Measurements from ENCODE around the gene IER5. TPM values are rescaled to one million over a fixed set of nuclear protein-coding genes. Genes with fewer than 3 reads are reported as not detected.
A peak's percentile ranks its signal among the peaks of the same experiment; 100 is the strongest.

Gene IER5
- total and polyA plus RNA-seq, 9 of the 15 experiments (the other 6 are each of a cell fraction or from before 2014, with no cell fraction given), result 2.4 to 32.1 (median 12.0) TPM

DNA sequence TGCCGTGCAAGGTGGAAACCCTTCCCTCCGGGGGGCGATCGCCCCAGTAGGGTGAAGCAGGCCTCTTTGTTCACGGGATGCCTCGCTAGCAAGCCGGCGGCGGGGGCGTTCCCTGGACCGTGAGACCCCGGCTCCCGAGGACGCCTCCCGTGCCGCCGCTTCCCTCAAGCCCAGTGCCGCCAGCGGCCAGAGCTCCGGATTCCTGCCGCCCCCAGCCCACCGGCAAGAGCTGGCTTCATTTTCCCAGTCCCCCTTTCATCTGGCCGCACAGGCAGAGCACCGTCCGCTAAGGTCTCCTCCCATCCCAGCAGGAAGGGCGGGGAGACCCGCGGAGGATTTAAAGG is 16.3 kb downstream of the IER5 start (continued):
- TF ChIP-seq FOXP4 (CRISPR knock-in tag; IDR thresholded peaks at IDR 0.05; ENCODE audit: borderline replicate concordance), result no peak; the same call in 1 of the 2 replicates
- TF ChIP-seq, protein P1, sequence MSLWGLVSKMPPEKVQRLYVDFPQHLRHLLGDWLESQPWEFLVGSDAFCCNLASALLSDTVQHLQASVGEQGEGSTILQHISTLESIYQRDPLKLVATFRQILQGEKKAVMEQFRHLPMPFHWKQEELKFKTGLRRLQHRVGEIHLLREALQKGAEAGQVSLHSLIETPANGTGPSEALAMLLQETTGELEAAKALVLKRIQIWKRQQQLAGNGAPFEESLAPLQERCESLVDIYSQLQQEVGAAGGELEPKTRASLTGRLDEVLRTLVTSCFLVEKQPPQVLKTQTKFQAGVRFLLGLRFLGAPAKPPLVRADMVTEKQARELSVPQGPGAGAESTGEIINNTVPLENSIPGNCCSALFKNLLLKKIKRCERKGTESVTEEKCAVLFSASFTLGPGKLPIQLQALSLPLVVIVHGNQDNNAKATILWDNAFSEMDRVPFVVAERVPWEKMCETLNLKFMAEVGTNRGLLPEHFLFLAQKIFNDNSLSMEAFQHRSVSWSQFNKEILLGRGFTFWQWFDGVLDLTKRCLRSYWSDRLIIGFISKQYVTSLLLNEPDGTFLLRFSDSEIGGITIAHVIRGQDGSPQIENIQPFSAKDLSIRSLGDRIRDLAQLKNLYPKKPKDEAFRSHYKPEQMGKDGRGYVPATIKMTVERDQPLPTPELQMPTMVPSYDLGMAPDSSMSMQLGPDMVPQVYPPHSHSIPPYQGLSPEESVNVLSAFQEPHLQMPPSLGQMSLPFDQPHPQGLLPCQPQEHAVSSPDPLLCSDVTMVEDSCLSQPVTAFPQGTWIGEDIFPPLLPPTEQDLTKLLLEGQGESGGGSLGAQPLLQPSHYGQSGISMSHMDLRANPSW (CRISPR knock-in tag; IDR thresholded peaks at IDR 0.05), result no peak
- TF ChIP-seq CREB5 (CRISPR knock-in tag; IDR thresholded peaks at IDR 0.05), result no peak
- TF ChIP-seq ARID3B (CRISPR knock-in tag; IDR thresholded peaks at IDR 0.05; ENCODE audit: borderline replicate concordance), result no peak; the same call in 1 of the 2 replicates
- TF ChIP-seq HINFP (tag; conservative IDR thresholded peaks at IDR 0.05; ENCODE audit: low read depth), result no peak
- TF ChIP-seq RBM25 (IDR thresholded peaks at IDR 0.05; ENCODE audit: low read depth, low read length, severe bottlenecking), result no peak
- TF ChIP-seq RBM34 (IDR thresholded peaks at IDR 0.05; ENCODE audit: borderline replicate concordance, insufficient read depth, low read length), result no peak
- TF ChIP-seq PTTG1 (tag; IDR thresholded peaks at IDR 0.05; ENCODE audit: low read depth), result no peak
- TF ChIP-seq BRD9 (IDR thresholded peaks at IDR 0.05; ENCODE audit: low read depth, partially characterized antibody), result peak; percentile 70
- no peak for TF ChIP-seq ZNF224 (CRISPR knock-in tag; IDR thresholded peaks at IDR 0.05)
- TF ChIP-seq CCAR2 (IDR thresholded peaks at IDR 0.05; ENCODE audit: low read depth, low read length), result no peak
- TF ChIP-seq, protein P2, sequence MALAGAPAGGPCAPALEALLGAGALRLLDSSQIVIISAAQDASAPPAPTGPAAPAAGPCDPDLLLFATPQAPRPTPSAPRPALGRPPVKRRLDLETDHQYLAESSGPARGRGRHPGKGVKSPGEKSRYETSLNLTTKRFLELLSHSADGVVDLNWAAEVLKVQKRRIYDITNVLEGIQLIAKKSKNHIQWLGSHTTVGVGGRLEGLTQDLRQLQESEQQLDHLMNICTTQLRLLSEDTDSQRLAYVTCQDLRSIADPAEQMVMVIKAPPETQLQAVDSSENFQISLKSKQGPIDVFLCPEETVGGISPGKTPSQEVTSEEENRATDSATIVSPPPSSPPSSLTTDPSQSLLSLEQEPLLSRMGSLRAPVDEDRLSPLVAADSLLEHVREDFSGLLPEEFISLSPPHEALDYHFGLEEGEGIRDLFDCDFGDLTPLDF (CRISPR knock-in tag; IDR thresholded peaks at IDR 0.05), result peak; percentile 30; the same call in 1 of the 2 replicates
- no peak for TF ChIP-seq SAFB (IDR thresholded peaks at IDR 0.05; ENCODE audit: borderline replicate concordance, low read depth, low read length)
- no peak; the same call in 1 of the 2 replicates for TF ChIP-seq CTBP1 (IDR thresholded peaks at IDR 0.05; ENCODE audit: borderline replicate concordance)
- 0 out of 2 replicates have a peak, but pooled peaks have one; percentile 71 for TF ChIP-seq CBFB (CRISPR knock-in tag; IDR thresholded peaks at IDR 0.05)
- no peak for TF ChIP-seq FOXM1 (IDR thresholded peaks at IDR 0.05; ENCODE audit: low read depth)
- TF ChIP-seq FOXM1 (CRISPR knock-in tag; IDR thresholded peaks at IDR 0.05; ENCODE audit: low read depth), result peak; percentile 61; the same call in 1 of the 2 replicates
